ENCODE data around the gene TMEM179. TPM values are rescaled to one million over a fixed set of nuclear protein-coding genes. Genes with fewer than 3 reads are reported as not detected.

The TMEM179 gene
- total RNA-seq, 4 donors from 2014 or later = not detected

GRCh38 chr14:104636131-104636530 lies 31.6 kb upstream of the TMEM179 start:
- H3K4me3 ChIP-seq (ENCODE audit: low read depth, poor library complexity, severe bottlenecking) = no peak overlapping the region
- TF ChIP-seq POLR2A (IDR thresholded peaks at IDR 0.05) (no peak), CTCF (IDR thresholded peaks at IDR 0.05) (no peak)
- peak in 1 of 2 donors; percentile 70 for DNase-seq (ENCODE audit: low spot score in 2 of 2)
- intact Hi-C loops (cut with DNase I; ENCODE audit: low total_unique reads) = loop anchor here (10.0 kb wide), 1 partner anchor 501 kb away; the partner anchor contains the start of gene KIF26A
- WGBS, 2 donors = 76% methylated on average over 11 of the region's 11 CpGs

- 72 to 85% methylated on average over 13 to 14 of the region's 14 CpGs for WGBS, 2 donors
- intact Hi-C loops (cut with DNase I; ENCODE audit: low total_unique reads) = loop anchor here (10.0 kb wide), 1 partner anchor 501 kb away; the partner anchor contains the start of gene KIF26A
- no peak overlapping the region for H3K4me3 ChIP-seq (ENCODE audit: low read depth, poor library complexity, severe bottlenecking)
- DNase-seq (ENCODE audit: low spot score in 2 of 2) = peak in 1 of 2 donors; percentile 26
- TF ChIP-seq POLR2A (IDR thresholded peaks at IDR 0.05) (no peak), CTCF (IDR thresholded peaks at IDR 0.05) (no peak)
Observed at GRCh38 chr14:104635717-104636116, 31.1 kb upstream of the TMEM179 start.

GRCh38 chr14:104634886-104635570 lies 30.5 kb upstream of the TMEM179 start:
- intact Hi-C loops (cut with DNase I; ENCODE audit: low total_unique reads) = loop anchor here (10.0 kb wide), 1 partner anchor 500 kb away; the partner anchor contains the start of gene KIF26A
- no peak overlapping the region for H3K4me3 ChIP-seq (ENCODE audit: low read depth, poor library complexity, severe bottlenecking)
- no peak for TF ChIP-seq CTCF (IDR thresholded peaks at IDR 0.05)
- no peak for TF ChIP-seq POLR2A (IDR thresholded peaks at IDR 0.05)
- 72 to 77% methylated on average over 23 to 25 of the region's 26 CpGs for WGBS, 2 donors
- peak in 1 of 2 donors; percentile 70 for DNase-seq (ENCODE audit: low spot score in 2 of 2)

- TF ChIP-seq POLR2A (IDR thresholded peaks at IDR 0.05) (no peak), CTCF (IDR thresholded peaks at IDR 0.05) (no peak)
Observed at GRCh38 chr14:104634138-104634760, 29.7 kb upstream of the TMEM179 start.

GRCh38 chr14:104633276-104634137 lies 28.9 kb upstream of the TMEM179 start:
- WGBS, 2 donors = 74 to 75% methylated on average over 22 to 24 of the region's 24 CpGs
- DNase-seq (ENCODE audit: low spot score in 2 of 2) = no peak
- no peak for TF ChIP-seq CTCF (IDR thresholded peaks at IDR 0.05)
- no peak for TF ChIP-seq POLR2A (IDR thresholded peaks at IDR 0.05)
- intact Hi-C loops (cut with DNase I; ENCODE audit: low total_unique reads) = loop anchor here (10.0 kb wide), 1 partner anchor 499 kb away; the partner anchor contains the start of gene KIF26A
- H3K4me3 ChIP-seq (ENCODE audit: low read depth, poor library complexity, severe bottlenecking) = no peak overlapping the region

More at GRCh38 chr14:104634138-104634760, 29.7 kb upstream of the TMEM179 start:
- DNase-seq (ENCODE audit: low spot score in 2 of 2) = peak in 1 of 2 donors; percentile 80
- no peak overlapping the region for H3K4me3 ChIP-seq (ENCODE audit: low read depth, poor library complexity, severe bottlenecking)
- intact Hi-C loops (cut with DNase I; ENCODE audit: low total_unique reads) = loop anchor here (10.0 kb wide), 1 partner anchor 499 kb away; the partner anchor contains the start of gene KIF26A
- 85 to 90% methylated on average over 14 to 20 of the region's 20 CpGs for WGBS, 2 donors

Data from lower leg skin (tissue), 4 donors.